ENCODE measurements around the gene SLC52A1.

GRCh38 chr17:5049314-5049841, 14.2 kb upstream of the SLC52A1 start:
- TF ChIP-seq REST (IDR thresholded peaks at IDR 0.05; ENCODE audit: low read depth, low read length) (no peak), CTCF (IDR thresholded peaks at IDR 0.05) (no peak), RXRA (IDR thresholded peaks at IDR 0.05; ENCODE audit: borderline replicate concordance, low read depth) (no peak), IRF3 (IDR thresholded peaks at IDR 0.05; ENCODE audit: low read depth, low read length) (no peak), GATA2 (CRISPR knock-in tag; IDR thresholded peaks at IDR 0.05) (no peak), USF1 (IDR thresholded peaks at IDR 0.05; ENCODE audit: borderline replicate concordance, low read depth) (no peak), CHD2 (IDR thresholded peaks at IDR 0.05; ENCODE audit: low read length, partially characterized antibody) (no peak), RFX5 (IDR thresholded peaks at IDR 0.05; ENCODE audit: low read length) (no peak), MEF2A (IDR thresholded peaks at IDR 0.05; ENCODE audit: borderline replicate concordance, low read depth) (no peak), EZH2phosphoT487 (IDR thresholded peaks at IDR 0.05; ENCODE audit: borderline replicate concordance, low read depth) (no peak), SMC3 (IDR thresholded peaks at IDR 0.05; ENCODE audit: low read depth, low read length) (no peak), FOXM1 (IDR thresholded peaks at IDR 0.05; ENCODE audit: low read depth) (no peak), MXI1 (IDR thresholded peaks at IDR 0.05; ENCODE audit: low read depth, low read length) (no peak)

Measured in SK-N-SH (cell line).